Fibroblast of the conjunctiva (primary cell): ENCODE results near the gene TNRC18.

Experiments
- DNase-seq: peaks from one replicate; pipeline ENCODE4 v3.0.0-alpha.2; 2010; ENCODE audit warnings: low read depth

Gene TNRC18

GRCh38 chr7:5403442-5403841 is 20.2 kb downstream of the TNRC18 start:
- no peak for DNase-seq

- DNase-seq: no peak
Measured at GRCh38 chr7:5397736-5398135, 25.9 kb downstream of the TNRC18 start.

- peak; percentile 86 for DNase-seq
Measured at GRCh38 chr7:5396999-5397663, 26.5 kb downstream of the TNRC18 start.

GRCh38 chr7:5396542-5396941 is 27.1 kb downstream of the TNRC18 start:
- no peak for DNase-seq

- DNase-seq: no peak
Measured at GRCh38 chr7:5395246-5395645, 28.4 kb downstream of the TNRC18 start.

GRCh38 chr7:5394264-5395105 is 29.1 kb downstream of the TNRC18 start:
- no peak for DNase-seq

- DNase-seq: no peak
Measured at GRCh38 chr7:5393748-5394147, 29.9 kb downstream of the TNRC18 start.

- no peak for DNase-seq
Measured at GRCh38 chr7:5393328-5393727, 30.3 kb downstream of the TNRC18 start.

- DNase-seq: no peak
Measured at GRCh38 chr7:5390918-5391317, 32.7 kb downstream of the TNRC18 start.

- no peak for DNase-seq
Measured at GRCh38 chr7:5388905-5389433, 34.7 kb downstream of the TNRC18 start.

- no peak for DNase-seq
Measured at GRCh38 chr7:5388273-5388901, 35.2 kb downstream of the TNRC18 start.

GRCh38 chr7:5387711-5388245 is 35.9 kb downstream of the TNRC18 start:
- DNase-seq: no peak

- no peak for DNase-seq
Measured at GRCh38 chr7:5384618-5385017, 39.0 kb downstream of the TNRC18 start.

GRCh38 chr7:5383314-5384098 is 40.1 kb downstream of the TNRC18 start:
- DNase-seq: no peak

GRCh38 chr7:5382281-5382892 is 41.2 kb downstream of the TNRC18 start:
- DNase-seq: no peak

GRCh38 chr7:5381071-5381772 is 42.4 kb downstream of the TNRC18 start:
- no peak for DNase-seq

GRCh38 chr7:5380350-5381070 is 43.1 kb downstream of the TNRC18 start:
- no peak for DNase-seq

GRCh38 chr7:5379546-5379945 is 44.1 kb downstream of the TNRC18 start:
- no peak for DNase-seq

GRCh38 chr7:5377816-5378215 is 45.8 kb downstream of the TNRC18 start:
- no peak for DNase-seq

- no peak for DNase-seq
Measured at GRCh38 chr7:5377279-5377678, 46.4 kb downstream of the TNRC18 start.
